ENCODE data around the gene RBM33.
"Not testable (repeated sequence)": the region's sequence is repeated elsewhere in the genome, so short reads cannot be mapped to it uniquely, and the experiment has no call there.

Gene RBM33

GRCh38 chr7:155644178-155644970 lies at the start of gene RBM33:
TSS of gene RBM33 (plus strand) at chr7:155644661. CDS start at chr7:155644877, 216 bp downstream.
- DNase-seq, result peak; percentile 80

- DNase-seq, result no peak
Measured at GRCh38 chr7:155594961-155595366, 49.5 kb upstream of the RBM33 start.

DNA sequence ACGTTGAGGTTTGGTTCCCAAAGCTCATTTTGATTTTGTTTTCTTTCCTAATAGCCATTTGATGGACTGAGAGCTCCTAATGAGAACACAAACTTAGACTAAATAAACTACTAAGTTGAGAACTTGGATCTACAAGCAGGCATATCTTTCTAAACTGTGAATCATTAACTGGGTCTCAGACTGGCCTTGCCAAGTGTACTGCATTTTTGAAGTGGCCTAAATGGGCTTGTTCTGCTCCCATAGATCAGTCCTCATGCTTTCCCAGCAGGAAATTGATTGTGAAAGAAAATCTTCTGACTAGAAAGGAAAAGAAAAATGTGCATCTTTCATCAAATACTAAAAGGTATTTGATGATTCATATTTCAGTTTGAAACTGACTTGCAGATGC lies 46.7 kb upstream of the RBM33 start:
- DNase-seq, result no peak

GRCh38 chr7:155598810-155599210 lies 45.7 kb upstream of the RBM33 start:
- peak; percentile 75 for DNase-seq

DNA sequence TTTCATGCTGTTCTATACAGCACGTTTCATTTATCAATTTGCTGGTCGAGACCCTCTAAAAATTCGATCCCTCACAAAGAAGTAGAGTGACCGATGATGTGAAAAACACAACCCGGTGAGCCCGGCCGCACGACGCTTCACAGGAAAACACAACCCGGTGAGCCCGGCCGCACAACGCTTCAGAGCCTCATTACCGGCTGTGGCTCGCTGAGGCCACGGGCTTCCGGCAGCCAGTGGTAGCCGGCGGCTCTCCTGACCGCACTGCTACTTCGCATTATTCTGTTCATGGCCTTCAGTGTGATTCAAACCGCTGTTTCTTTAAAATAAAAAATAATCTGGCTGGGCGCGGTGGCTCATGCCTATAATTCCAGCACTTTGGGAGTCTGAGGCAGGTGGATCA lies 42.3 kb upstream of the RBM33 start:
- DNase-seq, result no peak

GRCh38 chr7:155602750-155603149 lies 41.7 kb upstream of the RBM33 start:
- no peak for DNase-seq

- DNase-seq, result no peak
Measured at GRCh38 chr7:155603205-155603857, 41.1 kb upstream of the RBM33 start.

DNA sequence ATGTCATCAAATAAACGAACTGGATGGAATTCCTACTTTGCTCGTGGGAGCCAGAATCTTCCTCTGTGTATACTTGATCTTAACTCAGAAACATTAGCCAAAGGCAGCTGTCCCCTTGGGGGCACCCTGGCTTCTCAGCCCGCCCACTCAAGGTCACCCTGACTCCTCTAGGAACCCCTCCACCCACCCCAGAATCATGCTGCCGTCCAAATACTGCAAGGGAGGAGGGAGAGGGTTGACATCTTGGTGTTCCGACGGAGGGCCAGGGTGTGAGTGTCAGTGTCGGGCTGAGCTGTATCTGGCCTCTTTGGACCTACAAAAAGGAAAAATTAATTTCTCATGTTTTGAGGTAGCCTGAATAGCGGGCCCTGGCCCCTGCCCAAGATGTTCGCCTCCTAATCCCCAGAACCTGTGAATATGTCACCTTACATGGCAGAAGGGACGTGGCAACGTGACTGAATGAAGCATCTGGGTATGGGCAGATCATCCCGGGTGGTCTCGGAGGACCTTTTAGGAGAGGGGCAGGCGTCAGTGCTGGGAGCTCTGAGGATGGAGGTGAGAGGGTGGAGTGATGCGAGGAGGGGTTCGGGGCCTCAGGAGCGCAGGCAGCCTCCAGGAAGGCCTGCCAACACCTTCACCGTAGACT lies 40.5 kb upstream of the RBM33 start:
- DNase-seq, result no peak

- no peak for DNase-seq
Measured at GRCh38 chr7:155604504-155604997, 39.9 kb upstream of the RBM33 start.

- no peak for DNase-seq
Measured at GRCh38 chr7:155609185-155609584, 35.3 kb upstream of the RBM33 start.

DNA sequence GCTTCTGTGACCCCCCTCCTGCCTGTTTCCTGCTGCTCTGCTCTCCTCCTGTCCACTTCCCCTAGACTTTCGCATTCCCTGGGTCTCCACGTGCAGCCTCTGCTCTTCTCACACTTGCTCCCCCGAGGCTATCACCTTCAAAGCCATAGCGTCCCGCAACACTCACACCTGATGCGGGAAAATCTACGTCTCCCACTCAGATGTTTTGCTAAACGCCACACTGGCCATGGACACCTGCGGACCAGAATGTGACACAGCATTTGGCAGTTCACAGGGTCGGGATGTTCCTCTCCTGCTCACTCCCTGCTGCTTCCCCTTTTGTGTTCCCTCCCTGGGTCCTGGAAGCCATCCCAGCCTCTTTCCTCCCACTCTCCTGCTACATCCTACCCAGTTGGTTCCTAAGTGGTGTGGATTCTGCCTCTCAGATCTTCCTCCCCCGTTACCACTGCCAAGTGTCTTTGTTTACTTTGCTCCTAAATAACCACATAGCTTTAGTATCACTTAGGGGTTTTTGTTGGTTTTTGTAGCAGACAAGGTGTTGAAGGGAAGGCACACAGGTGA lies 33.7 kb upstream of the RBM33 start:
- no peak for DNase-seq

GRCh38 chr7:155611808-155612447 lies 32.5 kb upstream of the RBM33 start:
- no peak for DNase-seq

GRCh38 chr7:155612658-155613057 lies 31.8 kb upstream of the RBM33 start:
- no peak for DNase-seq

GRCh38 chr7:155615085-155615484 lies 29.4 kb upstream of the RBM33 start:
- DNase-seq, result not testable (repeated sequence)

DNA sequence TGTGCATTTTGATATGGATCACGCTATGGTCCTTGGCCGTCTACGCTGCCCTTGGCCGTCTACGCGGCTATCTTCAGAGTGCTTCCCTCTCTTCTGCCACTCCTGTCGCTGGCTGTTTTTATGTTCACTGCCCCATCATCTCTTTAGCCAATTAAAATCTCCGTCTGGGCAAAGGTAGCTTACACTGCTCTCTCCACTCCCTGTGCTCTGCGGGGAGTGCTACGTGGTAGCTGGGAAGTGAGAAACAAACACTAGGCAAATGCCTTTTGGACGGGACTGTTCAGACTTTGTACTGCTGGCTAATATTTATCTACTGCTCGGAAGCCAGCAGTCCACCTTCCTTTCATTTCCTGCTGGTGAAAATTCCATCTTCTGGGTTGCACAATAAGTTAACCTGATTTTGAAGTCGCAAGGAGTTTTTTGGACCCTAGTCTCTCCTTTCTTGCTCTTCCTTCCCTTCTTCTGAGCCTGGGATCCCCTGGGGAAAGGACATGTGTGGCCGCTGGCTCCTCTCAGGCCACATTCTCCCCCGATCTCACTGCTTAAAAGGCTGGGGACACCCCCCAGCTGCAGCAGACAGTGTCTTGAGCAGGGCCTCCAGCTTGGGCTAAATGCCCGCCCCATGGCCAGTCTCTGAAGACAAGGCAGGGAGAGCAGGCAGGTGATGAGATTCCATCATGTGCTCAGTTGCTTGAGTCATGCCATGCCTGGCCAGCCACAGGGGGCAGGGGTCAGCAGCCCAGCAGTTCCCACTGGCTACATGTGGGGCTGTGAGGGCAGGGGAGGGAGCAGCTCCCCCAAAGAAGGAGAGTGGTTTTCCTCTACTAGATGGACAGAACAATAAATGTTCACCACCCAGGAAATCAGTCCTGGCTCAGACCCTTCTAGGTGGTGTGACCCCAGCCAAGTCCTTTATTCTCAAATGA lies 25.5 kb upstream of the RBM33 start:
- no peak for DNase-seq

DNA sequence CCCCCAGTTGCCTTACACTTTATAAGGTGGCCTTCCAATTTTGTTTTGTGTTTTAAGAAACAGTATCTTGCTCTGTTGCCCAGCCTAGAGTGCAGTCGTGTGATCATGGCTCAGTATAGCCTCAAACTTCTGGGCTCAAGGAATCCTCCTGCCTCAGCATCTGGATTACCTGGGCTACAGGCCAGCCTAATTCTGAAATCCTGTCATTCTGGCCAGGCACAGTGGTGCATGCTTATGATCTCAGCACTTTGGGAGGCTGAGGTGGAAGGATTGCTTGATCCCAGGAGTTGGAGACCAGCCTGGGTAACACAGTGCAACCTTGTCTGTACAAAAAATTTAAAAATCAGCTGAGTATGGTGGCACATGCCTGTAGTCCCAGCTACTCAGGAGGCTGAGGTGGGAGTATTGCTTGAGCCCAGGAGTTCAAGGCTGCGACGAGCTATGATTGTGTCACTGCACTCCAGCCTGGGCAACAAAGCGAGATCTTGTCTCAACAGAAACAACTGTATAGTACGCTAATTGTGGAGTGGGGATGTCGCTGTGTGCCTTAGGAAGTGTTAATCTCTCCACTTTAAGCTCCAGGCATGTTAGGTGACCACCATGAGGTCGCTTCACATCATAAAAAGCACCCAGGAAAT lies 24.7 kb upstream of the RBM33 start:
- no peak for DNase-seq

DNA sequence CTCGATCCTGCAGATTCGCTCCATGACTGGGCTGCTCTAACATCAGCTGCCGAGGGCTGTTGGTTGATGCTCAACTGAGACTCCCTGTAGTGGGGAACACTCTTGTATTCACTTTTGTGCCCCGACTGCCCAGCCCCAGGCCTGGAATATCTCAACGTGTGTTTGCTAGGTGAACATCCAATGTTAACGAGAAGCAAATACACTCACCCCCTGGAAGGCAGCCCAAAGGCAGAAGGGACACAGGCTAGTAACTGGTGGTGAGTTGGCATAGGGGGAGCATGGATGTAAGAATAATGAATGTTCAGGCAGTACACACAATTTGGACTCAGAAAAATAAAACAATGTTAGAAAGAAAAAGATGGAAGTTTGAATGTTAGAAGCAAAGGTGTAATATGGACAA lies 24.0 kb upstream of the RBM33 start:
- no peak for DNase-seq

GRCh38 chr7:155621418-155621980 lies 23.0 kb upstream of the RBM33 start:
- no peak for DNase-seq

DNA sequence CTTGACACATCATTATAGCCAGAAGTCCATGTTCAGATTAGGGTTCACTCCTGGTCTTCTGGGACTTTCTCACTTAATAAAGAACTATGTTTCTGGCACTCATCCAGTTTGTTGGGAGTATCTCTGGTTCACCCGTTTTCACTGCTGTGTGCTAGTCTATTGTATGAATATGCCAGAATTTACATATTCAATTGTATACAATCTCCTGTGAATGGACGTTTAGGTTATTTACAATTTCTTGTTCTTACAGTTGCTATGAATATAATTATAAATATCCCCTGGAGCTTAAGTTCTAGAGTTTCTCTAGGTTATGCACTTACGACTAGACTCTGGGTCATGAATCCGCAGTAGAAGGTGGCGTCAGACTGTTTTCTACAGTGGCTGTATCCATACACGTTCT lies 20.0 kb upstream of the RBM33 start:
- no peak for DNase-seq

DNA sequence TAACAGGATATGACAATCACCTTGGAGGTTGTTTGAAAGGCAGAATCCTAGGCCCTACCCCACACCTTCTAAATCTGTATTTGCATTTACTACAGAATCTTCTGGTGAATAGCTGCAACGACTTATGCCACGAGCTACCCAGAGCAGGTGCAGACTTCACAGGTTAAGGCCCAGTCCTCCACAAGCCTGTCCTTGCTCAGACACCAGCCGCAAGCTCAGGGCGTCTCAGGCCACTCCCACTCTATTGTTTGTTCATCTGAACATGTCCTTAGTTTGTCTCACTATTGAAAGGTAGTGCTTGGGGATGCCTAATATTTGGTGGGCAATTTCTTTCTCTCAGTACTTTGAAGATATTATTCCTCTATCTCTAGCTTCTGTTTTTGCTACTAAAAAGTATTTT lies 18.9 kb upstream of the RBM33 start:
- no peak for DNase-seq

DNA sequence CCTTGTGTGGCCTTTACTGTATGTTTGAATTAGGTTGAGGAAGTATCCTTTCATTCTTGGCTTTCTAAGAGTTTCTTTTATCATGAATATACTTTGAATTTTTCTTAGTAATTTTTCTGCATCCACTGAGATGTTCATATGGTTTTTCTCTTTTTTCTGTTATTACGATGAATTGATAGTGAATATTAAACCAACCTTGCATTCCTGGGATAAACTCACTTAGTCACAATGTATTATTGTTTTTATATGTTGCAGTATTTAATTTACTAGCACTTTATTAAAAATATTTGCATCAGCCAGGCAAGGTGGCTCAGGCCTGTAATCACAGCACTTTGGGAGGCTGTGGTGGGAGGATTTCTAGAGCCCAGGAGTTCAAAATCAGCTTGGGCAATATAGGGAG lies 15.3 kb upstream of the RBM33 start:
- no peak for DNase-seq

Data from CD4-positive, alpha-beta T cell treated with Interleukin-12 subunit alpha and Interleukin-12 subunit beta, for 1 hour (primary cell).